T-helper 2 cell treated with Interferon-gamma antibody and Interleukin-4, amounts not matched to agents 5 μg/mL and 100 μg/mL, for 36 hours (primary cell): ENCODE data around the gene PLAC9.
"Not testable (repeated sequence)": the region's sequence is repeated elsewhere in the genome, so short reads cannot be mapped to it uniquely, and the experiment has no call there.

Experiments
- DNase-seq: peaks from one replicate; pipeline ENCODE4 v3.0.0; 2021; ENCODE audit warnings: low spot score
- H3K27ac Mint-ChIP-seq: one replicate; pipeline ENCODE4 v1.8.0; 2021; ENCODE audit warnings: mild to moderate bottlenecking, mixed read lengths
- H3K27me3 Mint-ChIP-seq: one replicate; pipeline ENCODE4 v1.8.0; 2021; ENCODE audit warnings: low read depth, mixed read lengths
- H3K36me3 Mint-ChIP-seq: one replicate; pipeline ENCODE4 v1.8.0; 2021; ENCODE audit warnings: low read depth, mixed read lengths
- H3K4me1 Mint-ChIP-seq: one replicate; pipeline ENCODE4 v1.8.0; 2021; ENCODE audit warnings: low read depth, mixed read lengths
- H3K4me3 Mint-ChIP-seq: one replicate; pipeline ENCODE4 v1.8.0; 2022; ENCODE audit warnings: mild to moderate bottlenecking, moderate library complexity, mixed read lengths
- H3K9me3 Mint-ChIP-seq: one replicate; pipeline ENCODE4 v1.8.0; 2021; ENCODE audit warnings: mixed read lengths

Gene PLAC9, protein sequence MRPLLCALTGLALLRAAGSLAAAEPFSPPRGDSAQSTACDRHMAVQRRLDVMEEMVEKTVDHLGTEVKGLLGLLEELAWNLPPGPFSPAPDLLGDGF

GRCh38 chr10:80132299-80133139 lies at the start of gene PLAC9:
Gene PLAC9, plus strand, starts transcription at chr10:80132730. Its CDS starts 33 bp downstream, at chr10:80132763.
- no peak for DNase-seq
- Mint-ChIP-seq H3K4me3 (no peak within 1 kb of the TSS), H3K27ac (no peak within 1 kb of the TSS), H3K36me3 (no peaks in the 10 kb centered on the region), H3K4me1 (peaks cover 4% of the 10 kb centered on the region), H3K9me3 (no peaks in the 10 kb centered on the region), H3K27me3 (peaks cover 38% of the 10 kb centered on the region)

GRCh38 chr10:80090121-80090520 lies 42.4 kb upstream of the PLAC9 start:
- Mint-ChIP-seq H3K4me1 (no peaks in the 10 kb centered on the region), H3K27me3 (peaks cover 3% of the 10 kb centered on the region), H3K36me3 (peaks cover 3% of the 10 kb centered on the region), H3K27ac (no peak overlapping the region), H3K4me3 (no peak overlapping the region), H3K9me3 (no peaks in the 10 kb centered on the region)
- DNase-seq, result no peak

DNA sequence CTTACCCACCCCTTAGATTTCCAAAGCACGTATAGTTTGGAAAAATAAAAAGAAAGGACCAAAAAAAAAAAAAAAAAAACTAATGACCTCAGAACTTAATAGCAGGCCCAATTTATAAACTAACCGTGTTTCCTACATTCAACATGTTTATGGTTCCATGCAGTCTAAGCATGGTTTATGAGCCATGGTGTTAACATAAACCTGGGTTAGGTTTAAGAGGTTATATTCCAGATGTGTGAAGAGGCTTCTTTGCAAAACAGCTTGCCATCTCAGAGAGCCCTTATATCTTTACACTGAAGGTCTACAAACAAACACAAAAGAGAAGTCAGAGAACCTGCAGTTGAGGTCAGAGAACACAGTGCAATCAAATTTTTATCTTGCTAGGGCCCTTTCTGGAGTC lies 38.3 kb upstream of the PLAC9 start:
- no peak overlapping the region for H3K4me3 Mint-ChIP-seq
- H3K27ac Mint-ChIP-seq, result no peak overlapping the region
- H3K36me3 Mint-ChIP-seq, result peaks cover 2% of the 10 kb centered on the region
- H3K9me3 Mint-ChIP-seq, result no peaks in the 10 kb centered on the region
- DNase-seq, result no peak
- H3K27me3 Mint-ChIP-seq, result peaks cover 19% of the 10 kb centered on the region
- H3K4me1 Mint-ChIP-seq, result no peaks in the 10 kb centered on the region

DNA sequence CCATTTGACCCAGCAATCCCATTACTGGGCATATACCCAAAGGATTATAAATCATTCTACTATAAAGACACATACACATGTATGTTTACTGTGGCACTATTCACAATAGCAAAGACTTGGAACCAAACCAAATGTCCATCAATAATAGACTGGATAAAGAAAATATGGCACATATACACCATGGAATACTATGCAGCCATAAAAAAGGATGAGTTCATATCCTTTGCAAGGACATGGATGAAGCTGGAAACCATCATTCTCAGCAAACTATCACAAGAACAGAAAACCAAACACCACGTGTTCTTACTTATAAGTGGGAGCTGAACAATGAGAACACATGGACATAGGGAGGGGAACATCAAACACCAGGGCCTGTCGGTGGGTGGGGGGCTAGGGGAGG lies 34.3 kb upstream of the PLAC9 start:
- H3K36me3 Mint-ChIP-seq, DNase-seq, H3K4me3 Mint-ChIP-seq, H3K4me1 Mint-ChIP-seq, H3K9me3 Mint-ChIP-seq, H3K27ac Mint-ChIP-seq: not testable (repeated sequence)
- peaks cover 19% of the 10 kb centered on the region for H3K27me3 Mint-ChIP-seq

GRCh38 chr10:80099295-80099694 lies 33.2 kb upstream of the PLAC9 start:
- not testable (repeated sequence) for H3K4me1 Mint-ChIP-seq, DNase-seq, H3K36me3 Mint-ChIP-seq, H3K27ac Mint-ChIP-seq, H3K9me3 Mint-ChIP-seq, H3K4me3 Mint-ChIP-seq
- H3K27me3 Mint-ChIP-seq, result peaks cover 18% of the 10 kb centered on the region

DNA sequence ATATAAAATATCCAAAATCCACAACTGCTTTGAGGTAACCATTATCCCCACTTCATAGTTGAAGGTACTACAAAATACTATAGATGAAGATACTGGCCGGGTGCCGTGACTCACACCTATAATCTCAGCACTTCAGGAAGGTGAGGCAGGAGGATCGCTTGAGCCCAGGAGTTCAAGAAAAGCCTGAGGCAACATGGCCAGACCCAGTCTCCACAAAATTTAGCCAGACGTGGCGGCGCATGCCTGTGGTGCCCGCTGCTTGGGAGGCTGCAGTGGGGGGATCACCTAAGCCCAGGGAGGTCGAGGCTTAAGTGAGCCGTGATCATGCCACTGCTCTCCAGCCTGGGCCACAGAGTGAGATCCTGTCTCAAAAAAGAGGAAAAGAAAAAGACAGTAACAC lies 32.4 kb upstream of the PLAC9 start:
- H3K4me1 Mint-ChIP-seq, result peaks cover 7% of the 10 kb centered on the region

DNA sequence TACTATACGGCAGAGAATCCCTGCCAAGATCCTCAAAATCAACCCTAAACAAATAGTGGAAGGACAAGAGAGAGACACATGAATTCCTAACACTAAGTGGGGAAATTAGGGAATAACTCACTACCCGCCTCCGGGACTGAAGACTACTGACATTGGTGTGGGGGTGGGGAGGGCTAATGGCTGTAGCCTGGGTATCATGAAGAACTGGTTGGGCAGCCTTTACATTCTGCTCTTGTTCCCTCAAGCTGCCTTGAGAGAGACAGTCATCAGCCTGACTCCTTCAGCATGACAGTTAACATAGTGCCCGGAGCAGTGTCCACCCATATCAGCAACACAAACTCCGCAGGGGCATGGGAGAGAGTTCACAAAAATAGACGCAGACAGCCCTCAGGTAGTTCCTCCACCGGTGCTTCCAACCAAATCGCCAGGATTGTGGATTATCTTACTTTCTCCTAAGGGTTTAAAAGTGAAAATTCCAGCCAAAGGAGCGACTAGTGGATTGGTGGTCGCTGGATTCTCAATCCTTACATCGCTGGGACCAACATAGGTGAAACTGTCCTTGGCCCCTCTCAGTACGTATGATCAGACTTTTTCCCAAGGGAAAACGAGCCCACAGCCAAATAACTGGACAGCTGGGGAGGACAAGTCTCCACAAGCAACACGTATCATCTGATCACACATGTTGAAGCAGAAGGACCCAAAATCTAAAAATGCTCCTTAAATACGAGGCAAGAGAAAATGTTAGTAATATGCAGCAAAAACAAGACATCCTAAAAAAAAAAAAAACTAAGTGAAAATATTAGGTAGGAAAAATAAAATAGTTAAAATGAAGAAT lies 31.5 kb upstream of the PLAC9 start:
- DNase-seq, result no peak
- H3K36me3 Mint-ChIP-seq, result no peaks in the 10 kb centered on the region
- H3K4me1 Mint-ChIP-seq, result peaks cover 7% of the 10 kb centered on the region
- H3K27ac Mint-ChIP-seq, result no peak overlapping the region
- no peaks in the 10 kb centered on the region for H3K9me3 Mint-ChIP-seq
- H3K4me3 Mint-ChIP-seq, result no peak overlapping the region
- peaks cover 15% of the 10 kb centered on the region for H3K27me3 Mint-ChIP-seq

More for the DNA sequence above, 32.4 kb upstream of the PLAC9 start:
- peaks cover 15% of the 10 kb centered on the region for H3K27me3 Mint-ChIP-seq
- H3K4me3 Mint-ChIP-seq, result no peak overlapping the region
- DNase-seq, result no peak
- H3K36me3 Mint-ChIP-seq, result no peaks in the 10 kb centered on the region
- H3K27ac Mint-ChIP-seq, result no peak overlapping the region
- no peaks in the 10 kb centered on the region for H3K9me3 Mint-ChIP-seq

GRCh38 chr10:80104066-80104926 lies 28.2 kb upstream of the PLAC9 start:
- Mint-ChIP-seq H3K36me3 (no peaks in the 10 kb centered on the region), H3K9me3 (peaks cover 11% of the 10 kb centered on the region), H3K27me3 (peaks cover 4% of the 10 kb centered on the region), H3K27ac (no peak overlapping the region), H3K4me1 (peaks cover 7% of the 10 kb centered on the region), H3K4me3 (no peak overlapping the region)
- no peak for DNase-seq

DNA sequence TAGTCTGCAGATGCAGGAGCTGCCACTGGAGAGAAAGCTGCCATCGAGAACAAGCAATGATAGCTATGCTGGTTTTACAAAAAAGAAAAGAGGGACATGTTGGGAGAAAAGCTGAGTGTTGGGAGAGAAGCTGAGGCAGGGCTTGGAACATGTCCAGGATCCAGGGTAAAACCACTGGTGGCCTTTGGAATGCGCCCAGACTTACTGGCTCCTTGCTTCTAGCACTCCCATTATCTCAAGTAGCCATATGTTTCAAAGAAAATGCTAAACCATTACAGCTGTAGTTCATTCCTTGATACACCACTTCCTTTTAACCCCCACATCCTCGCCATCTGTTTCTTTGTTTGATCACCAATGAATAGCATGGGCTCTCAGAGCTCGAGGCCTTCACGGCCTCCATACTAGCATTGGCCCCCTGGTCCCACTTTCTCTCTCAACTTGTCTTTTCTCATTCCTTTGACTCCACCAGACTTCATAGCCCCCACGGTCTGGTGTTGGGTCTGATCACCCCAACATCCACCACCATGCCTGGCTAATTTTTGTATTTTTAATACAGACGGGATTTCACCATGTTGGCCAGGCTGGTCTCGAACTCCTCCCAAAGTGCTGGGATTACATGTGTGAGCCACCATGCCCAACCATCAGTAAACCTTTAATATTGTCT lies 23.8 kb upstream of the PLAC9 start:
- H3K36me3 Mint-ChIP-seq, result no peaks in the 10 kb centered on the region
- peaks cover 7% of the 10 kb centered on the region for H3K4me1 Mint-ChIP-seq
- H3K27me3 Mint-ChIP-seq, result peaks cover 4% of the 10 kb centered on the region
- H3K27ac Mint-ChIP-seq, result no peak overlapping the region
- no peak for DNase-seq
- peaks cover 18% of the 10 kb centered on the region for H3K9me3 Mint-ChIP-seq
- H3K4me3 Mint-ChIP-seq, result no peak overlapping the region

DNA sequence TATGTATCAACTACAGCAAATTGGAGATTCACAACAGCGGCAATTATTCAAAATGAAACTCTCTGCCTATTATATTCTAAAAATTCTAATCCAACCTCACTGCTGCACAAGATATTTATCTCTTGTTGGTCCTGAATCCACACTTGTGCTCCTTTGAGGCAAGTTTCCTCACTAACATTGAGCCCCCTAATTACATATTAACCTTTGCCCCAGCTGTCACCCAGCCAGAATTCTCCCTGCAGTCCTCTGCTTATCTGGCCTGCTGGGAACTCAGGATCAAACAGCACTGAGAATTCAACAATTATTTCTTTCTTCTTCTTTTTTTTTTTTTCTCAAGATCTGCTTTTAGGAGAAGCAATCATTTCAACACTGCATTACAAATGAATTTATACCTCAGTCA lies 21.5 kb upstream of the PLAC9 start:
- Mint-ChIP-seq H3K36me3 (no peaks in the 10 kb centered on the region), H3K4me3 (no peak overlapping the region), H3K27ac (no peak overlapping the region), H3K27me3 (peaks cover 4% of the 10 kb centered on the region), H3K4me1 (no peaks in the 10 kb centered on the region), H3K9me3 (peaks cover 18% of the 10 kb centered on the region)
- DNase-seq, result no peak

- no peak overlapping the region for H3K4me3 Mint-ChIP-seq
- no peaks in the 10 kb centered on the region for H3K4me1 Mint-ChIP-seq
- H3K27ac Mint-ChIP-seq, result no peak overlapping the region
- H3K36me3 Mint-ChIP-seq, result no peaks in the 10 kb centered on the region
- DNase-seq, result no peak
- no peaks in the 10 kb centered on the region for H3K9me3 Mint-ChIP-seq
- peaks cover 11% of the 10 kb centered on the region for H3K27me3 Mint-ChIP-seq
Measured at GRCh38 chr10:80118669-80119068, 13.9 kb upstream of the PLAC9 start.

- H3K27me3 Mint-ChIP-seq, result peaks cover 16% of the 10 kb centered on the region
- no peak overlapping the region for H3K4me3 Mint-ChIP-seq
- DNase-seq, result no peak
- no peaks in the 10 kb centered on the region for H3K4me1 Mint-ChIP-seq
- H3K9me3 Mint-ChIP-seq, result no peaks in the 10 kb centered on the region
- H3K36me3 Mint-ChIP-seq, result no peaks in the 10 kb centered on the region
- no peak overlapping the region for H3K27ac Mint-ChIP-seq
Measured at GRCh38 chr10:80122110-80122710, 10.3 kb upstream of the PLAC9 start.

DNA sequence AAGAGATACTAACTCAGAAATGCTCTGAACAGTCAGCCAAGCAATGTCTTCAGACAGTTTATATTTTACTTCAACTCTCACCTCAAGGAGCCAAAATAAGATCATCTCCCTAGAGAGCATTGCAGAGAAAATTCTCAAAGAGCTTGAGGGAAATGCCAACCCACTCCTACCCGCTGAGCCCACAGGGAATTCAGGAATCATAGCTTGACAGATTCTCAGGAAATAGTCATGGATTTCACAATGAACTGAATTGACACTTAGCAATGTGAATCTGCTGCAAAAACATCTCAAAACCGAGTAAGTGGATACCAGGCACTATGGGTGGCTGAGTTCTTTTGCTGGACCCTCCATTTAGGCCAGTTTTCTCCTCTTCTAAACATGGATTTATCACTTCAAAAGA lies 9.8 kb upstream of the PLAC9 start:
- Mint-ChIP-seq H3K36me3 (no peaks in the 10 kb centered on the region), H3K4me3 (no peak overlapping the region), H3K27me3 (peaks cover 16% of the 10 kb centered on the region), H3K27ac (no peak overlapping the region), H3K9me3 (no peaks in the 10 kb centered on the region), H3K4me1 (no peaks in the 10 kb centered on the region)
- DNase-seq, result no peak
